Measurements from ENCODE around the gene RPN2. TPM values are rescaled to one million over a fixed set of nuclear protein-coding genes. Genes with fewer than 3 reads are reported as not detected.

RPN2 gene
- polyA plus RNA-seq, 3 donors: 169 to 215 (median 199) TPM

DNA sequence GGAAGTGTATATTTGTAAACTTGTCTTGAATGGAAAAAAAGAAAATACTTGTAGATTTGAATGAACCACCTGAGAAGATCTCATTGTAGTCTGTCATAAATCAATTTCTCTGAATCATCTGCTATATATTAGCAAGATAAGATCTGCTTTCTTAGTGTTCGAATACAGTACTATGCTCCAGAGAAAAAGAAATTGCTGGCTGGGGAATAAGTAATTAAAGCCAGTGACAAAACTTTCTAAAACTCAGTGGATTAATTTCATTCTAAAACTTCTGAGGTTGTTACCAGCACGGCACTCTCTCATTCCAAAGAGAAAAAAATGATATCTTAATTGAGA, 22.7 kb downstream of the RPN2 start:
- H3K4me1 ChIP-seq (ENCODE audit: control insufficient read depth in 1 of 2, insufficient read depth in 2 of 2, low read length in 2 of 2): no peaks in the 10 kb centered on the region
- Mint-ChIP-seq H3K4me3 (no peak overlapping the region), H3K36me3 (peaks cover 77 to 92% of the 10 kb centered on the region in 2 donors), H3K27me3 (ENCODE audit: low read depth in 3 of 3) (no peaks in the 10 kb centered on the region), H3K9me3 (no peaks in the 10 kb centered on the region), H3K27ac (no peak overlapping the region), H3K4me1 (no peaks in the 10 kb centered on the region)
- H3K27ac ChIP-seq (ENCODE audit: low read depth in 1 of 2, low read length in 2 of 2): no peak overlapping the region
- no peak overlapping the region for H3K9ac ChIP-seq (ENCODE audit: insufficient read depth, low read length, poor library complexity, severe bottlenecking)
- peaks cover 40% of the 10 kb centered on the region for H3K79me2 ChIP-seq (ENCODE audit: insufficient read depth, low read length)
- H3K27me3 ChIP-seq (ENCODE audit: control insufficient read depth in 2 of 2, insufficient read depth in 2 of 2, low read length in 2 of 2): no peaks in the 10 kb centered on the region
- intact Hi-C loops (cut with micrococcal nuclease): loop anchor here in 1 of 2 donors (2.0 to 5.0 kb wide), 2 partner anchors 181 to 333 kb away; no protein-coding TSS in a partner anchor
- WGBS (ENCODE audit: insufficient coverage): no CpG with 5 or more reads among the region's 2 CpGs
- no peak overlapping the region for H2AFZ ChIP-seq (ENCODE audit: insufficient read depth, low read depth, low read length, poor library complexity, severe bottlenecking)
- H3K9me3 ChIP-seq (replicated peaks in 1 of 2; ENCODE audit: control insufficient read depth in 1 of 2, insufficient read depth in 1 of 2, low read length in 2 of 2): no peaks in the 10 kb centered on the region
- peaks cover 82 to 100% of the 10 kb centered on the region in 2 donors for H3K36me3 ChIP-seq (replicated peaks in 1 of 2; ENCODE audit: control insufficient read depth in 1 of 2, insufficient read depth in 2 of 2, low read length in 2 of 2)
- H4K20me1 ChIP-seq (ENCODE audit: insufficient read depth, low read length): peaks cover 49% of the 10 kb centered on the region
- H3K4me2 ChIP-seq (replicated peaks; ENCODE audit: extremely low read depth, low read length, poor library complexity, severe bottlenecking): no peak overlapping the region
- H3K4me3 ChIP-seq (replicated peaks in 1 of 3; ENCODE audit: low read depth in 2 of 3, low read length in 3 of 3): no peak overlapping the region
- DNase-seq: no peak
- TF ChIP-seq, protein P1, sequence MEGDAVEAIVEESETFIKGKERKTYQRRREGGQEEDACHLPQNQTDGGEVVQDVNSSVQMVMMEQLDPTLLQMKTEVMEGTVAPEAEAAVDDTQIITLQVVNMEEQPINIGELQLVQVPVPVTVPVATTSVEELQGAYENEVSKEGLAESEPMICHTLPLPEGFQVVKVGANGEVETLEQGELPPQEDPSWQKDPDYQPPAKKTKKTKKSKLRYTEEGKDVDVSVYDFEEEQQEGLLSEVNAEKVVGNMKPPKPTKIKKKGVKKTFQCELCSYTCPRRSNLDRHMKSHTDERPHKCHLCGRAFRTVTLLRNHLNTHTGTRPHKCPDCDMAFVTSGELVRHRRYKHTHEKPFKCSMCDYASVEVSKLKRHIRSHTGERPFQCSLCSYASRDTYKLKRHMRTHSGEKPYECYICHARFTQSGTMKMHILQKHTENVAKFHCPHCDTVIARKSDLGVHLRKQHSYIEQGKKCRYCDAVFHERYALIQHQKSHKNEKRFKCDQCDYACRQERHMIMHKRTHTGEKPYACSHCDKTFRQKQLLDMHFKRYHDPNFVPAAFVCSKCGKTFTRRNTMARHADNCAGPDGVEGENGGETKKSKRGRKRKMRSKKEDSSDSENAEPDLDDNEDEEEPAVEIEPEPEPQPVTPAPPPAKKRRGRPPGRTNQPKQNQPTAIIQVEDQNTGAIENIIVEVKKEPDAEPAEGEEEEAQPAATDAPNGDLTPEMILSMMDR (IDR thresholded peaks at IDR 0.05): no peak

DNA sequence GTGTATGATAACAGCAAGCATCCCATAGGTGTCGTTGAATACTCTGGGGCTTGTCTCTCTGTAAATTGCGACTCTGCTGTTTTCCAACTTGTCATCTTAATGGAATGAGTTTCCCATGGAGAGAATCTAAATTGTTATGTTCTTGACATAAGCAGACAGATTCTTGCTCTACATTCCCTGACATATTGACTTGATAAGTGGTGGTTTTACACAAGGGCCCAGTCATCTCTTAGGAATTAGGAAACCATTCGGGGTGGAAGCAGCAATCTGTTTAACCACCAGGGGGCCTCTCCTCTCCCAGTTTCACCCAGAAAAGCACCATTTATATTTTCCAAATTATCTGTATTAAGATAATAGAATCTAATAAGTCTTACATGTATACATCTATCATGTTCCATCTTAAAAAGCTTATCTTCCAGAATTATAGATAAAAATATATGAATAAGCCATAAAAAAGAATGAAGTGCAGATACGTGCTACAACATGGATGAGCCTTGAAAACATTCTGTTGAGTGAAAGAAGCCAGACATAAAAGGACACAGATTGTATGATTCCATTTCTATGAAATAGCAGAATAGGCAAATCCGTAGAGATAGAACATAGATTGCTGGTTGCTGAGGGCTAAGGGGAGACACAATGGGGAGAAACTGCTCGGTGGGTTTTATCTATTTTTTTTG, 23.3 kb downstream of the RPN2 start:
- Mint-ChIP-seq H3K27me3 (ENCODE audit: low read depth in 3 of 3) (no peaks in the 10 kb centered on the region), H3K4me3 (no peak overlapping the region), H3K4me1 (no peaks in the 10 kb centered on the region), H3K9me3 (no peaks in the 10 kb centered on the region), H3K27ac (peak overlapping the region in 3 of 7 donors; percentile 40 to 57 (median 57)), H3K36me3 (peaks cover 77 to 92% of the 10 kb centered on the region in 2 donors)
- no peak overlapping the region for H3K27ac ChIP-seq (ENCODE audit: low read depth in 1 of 2, low read length in 2 of 2)
- no peak overlapping the region for H3K9ac ChIP-seq (ENCODE audit: insufficient read depth, low read length, poor library complexity, severe bottlenecking)
- peaks cover 34% of the 10 kb centered on the region for H3K79me2 ChIP-seq (ENCODE audit: insufficient read depth, low read length)
- H3K9me3 ChIP-seq (replicated peaks in 1 of 2; ENCODE audit: control insufficient read depth in 1 of 2, insufficient read depth in 1 of 2, low read length in 2 of 2): no peaks in the 10 kb centered on the region
- H4K20me1 ChIP-seq (ENCODE audit: insufficient read depth, low read length): peaks cover 43% of the 10 kb centered on the region
- TF ChIP-seq, protein P1 (IDR thresholded peaks at IDR 0.05): peak; percentile 81
- 100% methylated on average over 4 of the region's 6 CpGs for WGBS (ENCODE audit: insufficient coverage)
- H2AFZ ChIP-seq (ENCODE audit: insufficient read depth, low read depth, low read length, poor library complexity, severe bottlenecking): no peak overlapping the region
- peak in 2 of 3 donors; percentile 41 to 50 for DNase-seq
- H3K4me3 ChIP-seq (replicated peaks in 1 of 3; ENCODE audit: low read depth in 2 of 3, low read length in 3 of 3): no peak overlapping the region
- no peaks in the 10 kb centered on the region for H3K27me3 ChIP-seq (ENCODE audit: control insufficient read depth in 2 of 2, insufficient read depth in 2 of 2, low read length in 2 of 2)
- intact Hi-C loops (cut with micrococcal nuclease): loop anchor here in 1 of 2 donors (2.0 to 5.0 kb wide), 2 partner anchors 180 to 332 kb away; no protein-coding TSS in a partner anchor
- peaks cover 83 to 100% of the 10 kb centered on the region in 2 donors for H3K36me3 ChIP-seq (replicated peaks in 1 of 2; ENCODE audit: control insufficient read depth in 1 of 2, insufficient read depth in 2 of 2, low read length in 2 of 2)
- H3K4me2 ChIP-seq (replicated peaks; ENCODE audit: extremely low read depth, low read length, poor library complexity, severe bottlenecking): no peak overlapping the region
- no peaks in the 10 kb centered on the region for H3K4me1 ChIP-seq (ENCODE audit: control insufficient read depth in 1 of 2, insufficient read depth in 2 of 2, low read length in 2 of 2)

Data from CD14-positive monocyte (primary cell).